GM18511 (cell line): ENCODE measurements around the gene PBX1.

Experiments used
- ATAC-seq: cut with Tn5 transposase; IDR thresholded peaks from one replicate; pipeline ENCODE4 v1.9.1; 2021; ENCODE audit warnings: mild to moderate bottlenecking, moderate library complexity; ENCODE audit not compliant: unreplicated experiment

Gene PBX1

DNA sequence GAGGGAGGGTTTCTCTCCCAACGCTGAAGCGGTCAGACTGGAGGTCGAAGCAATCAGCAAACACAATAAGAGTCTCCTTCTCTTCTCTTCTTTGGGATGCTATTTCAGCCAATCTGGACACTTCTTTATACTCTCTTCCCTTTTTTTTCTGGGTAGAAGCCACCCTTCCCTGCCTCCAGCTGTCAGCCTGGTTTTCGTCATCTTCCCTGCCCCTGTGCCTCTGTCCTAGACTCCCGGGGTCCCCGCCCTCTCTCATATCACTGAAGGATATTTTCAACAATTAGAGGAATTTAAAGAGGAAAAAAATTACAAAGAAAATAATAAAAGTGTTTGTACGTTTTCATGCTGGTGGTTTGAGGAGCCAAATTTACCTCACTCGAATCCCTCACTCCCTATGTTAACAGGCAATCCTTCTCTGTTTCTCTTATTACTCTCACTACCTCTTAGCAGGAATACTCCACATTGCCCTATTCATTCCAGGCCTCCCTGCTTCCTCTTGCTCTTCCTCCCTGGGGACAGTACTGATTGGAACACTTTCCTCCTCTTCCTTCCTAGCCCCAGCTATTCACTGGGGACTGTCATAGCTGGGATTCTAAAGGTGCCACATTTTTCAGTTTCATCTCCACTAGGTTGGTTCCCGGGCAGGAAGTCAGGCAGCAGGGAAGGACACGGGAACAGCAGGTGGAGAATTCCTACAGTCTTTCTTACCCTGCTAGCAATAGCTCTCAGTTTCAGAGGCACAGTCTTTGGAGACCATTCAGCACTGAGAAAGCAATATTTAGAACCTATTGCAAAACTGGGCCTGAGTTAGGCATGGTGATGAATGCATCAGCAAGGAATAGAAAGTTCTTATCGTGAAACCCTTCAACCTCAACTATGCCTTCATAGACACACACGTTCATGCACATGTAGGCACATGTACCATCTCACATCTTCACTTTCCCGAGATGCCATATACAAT, 288.0 kb downstream of the PBX1 start:
- ATAC-seq: no peak

DNA sequence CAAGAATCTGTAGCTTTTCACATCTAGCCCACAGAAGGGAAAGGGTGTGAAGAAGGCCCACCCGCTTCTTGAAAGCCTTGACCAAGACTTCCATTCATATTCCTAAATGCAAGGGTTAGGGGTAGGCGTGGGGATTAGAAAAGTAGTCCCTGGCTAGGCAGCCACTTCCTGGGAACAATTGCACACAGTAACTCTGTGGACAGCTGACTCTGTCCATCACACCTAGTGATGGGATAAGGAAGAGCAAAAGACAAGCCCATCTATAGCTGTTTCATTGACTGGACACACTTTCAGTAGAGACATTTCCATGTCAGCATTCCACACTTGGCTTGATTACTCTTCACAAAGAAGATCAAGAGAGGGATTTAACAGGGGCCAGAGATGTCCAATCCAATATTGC, 294.2 kb downstream of the PBX1 start:
- ATAC-seq: no peak

DNA sequence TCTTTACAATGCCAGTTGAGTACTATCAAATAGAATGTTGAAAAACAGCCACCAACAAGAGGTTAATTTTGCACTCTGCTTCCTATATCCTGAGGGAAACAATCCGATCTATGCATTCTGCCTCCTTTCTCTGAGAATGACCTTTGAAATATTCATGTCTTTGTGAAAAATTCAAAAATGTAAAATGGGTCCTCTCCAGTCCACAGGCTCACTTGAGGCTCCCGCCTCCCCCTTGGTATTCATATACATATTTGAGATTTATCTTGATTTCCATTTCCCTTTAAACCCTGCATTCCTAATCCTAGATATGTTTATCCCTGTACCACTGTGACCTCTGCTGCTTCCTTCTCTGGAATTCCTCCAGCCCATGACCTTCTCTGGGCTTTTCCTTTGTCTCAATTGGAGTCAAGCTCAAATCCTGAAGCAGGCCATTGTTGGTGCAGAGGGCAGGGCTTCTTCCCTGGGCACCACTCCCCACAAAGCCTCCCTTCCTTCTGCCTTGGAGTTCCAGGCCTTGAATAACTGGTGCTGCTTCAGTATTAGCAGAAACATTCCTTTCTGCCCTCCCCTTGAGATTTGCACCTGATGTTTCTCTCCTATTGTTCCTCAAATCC, 296.8 kb downstream of the PBX1 start:
- ATAC-seq: no peak

DNA sequence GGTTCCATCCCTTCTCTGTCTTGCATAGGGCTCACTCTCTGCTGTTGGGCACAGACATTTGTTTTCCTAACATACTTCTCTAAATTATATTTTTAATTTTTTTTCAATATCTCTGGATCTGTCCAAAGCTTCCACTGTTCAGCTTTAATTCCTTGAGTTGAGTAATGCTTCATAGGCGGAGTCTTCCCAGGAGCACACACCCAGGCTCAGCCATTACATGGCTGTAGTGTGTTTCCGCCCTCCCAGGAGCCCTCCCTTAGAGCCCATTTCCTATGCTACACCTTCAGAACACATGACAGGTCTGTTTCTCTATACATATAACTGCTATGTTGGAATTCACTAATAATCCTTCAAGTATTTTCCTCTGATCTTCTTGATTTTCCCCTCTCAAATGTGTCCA, 297.4 kb downstream of the PBX1 start:
- ATAC-seq: no peak

DNA sequence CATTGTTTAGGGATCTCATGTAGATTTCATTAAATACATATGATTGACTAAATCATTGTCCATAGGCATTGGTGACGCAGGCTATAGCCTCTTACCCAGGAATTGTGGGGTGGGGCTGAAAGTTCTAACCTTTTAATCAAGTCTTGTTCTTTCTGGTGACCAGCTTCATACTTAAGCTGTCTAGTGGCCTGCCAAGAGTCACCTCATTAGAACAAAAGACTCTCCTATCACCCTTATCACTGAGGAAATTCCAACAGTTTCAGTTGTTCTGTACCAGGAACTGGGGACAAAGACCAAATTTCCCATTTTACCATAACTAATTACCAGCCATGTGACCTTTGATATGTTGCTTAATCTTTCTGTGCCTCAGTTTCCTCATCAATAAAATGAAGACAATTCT, 298.5 kb downstream of the PBX1 start:
- no peak for ATAC-seq

DNA sequence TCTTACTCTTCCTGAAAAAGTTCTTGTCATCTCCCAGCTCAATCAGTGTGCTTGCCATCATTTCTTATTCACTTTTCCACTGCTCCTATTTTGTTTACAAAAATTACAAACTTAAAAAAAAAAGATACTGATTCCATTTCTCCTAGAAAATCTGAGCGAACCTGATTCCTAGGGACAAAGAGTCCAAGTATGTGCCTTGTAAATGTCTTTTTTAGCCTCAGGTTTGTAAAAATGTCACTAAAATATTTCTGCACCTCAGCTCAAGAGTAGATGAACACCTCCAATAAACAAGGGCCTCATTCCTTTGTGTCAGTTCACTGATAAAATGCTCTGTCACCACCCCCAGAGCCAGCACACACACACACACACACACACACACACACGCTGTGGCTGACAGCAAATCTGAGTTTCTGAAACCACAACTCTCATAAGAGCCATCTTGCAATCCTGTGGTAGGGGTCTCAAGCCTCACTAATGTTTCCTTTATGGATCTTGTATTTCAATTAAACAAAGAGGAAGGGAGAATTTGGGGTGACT, 299.2 kb downstream of the PBX1 start:
- ATAC-seq: no peak

DNA sequence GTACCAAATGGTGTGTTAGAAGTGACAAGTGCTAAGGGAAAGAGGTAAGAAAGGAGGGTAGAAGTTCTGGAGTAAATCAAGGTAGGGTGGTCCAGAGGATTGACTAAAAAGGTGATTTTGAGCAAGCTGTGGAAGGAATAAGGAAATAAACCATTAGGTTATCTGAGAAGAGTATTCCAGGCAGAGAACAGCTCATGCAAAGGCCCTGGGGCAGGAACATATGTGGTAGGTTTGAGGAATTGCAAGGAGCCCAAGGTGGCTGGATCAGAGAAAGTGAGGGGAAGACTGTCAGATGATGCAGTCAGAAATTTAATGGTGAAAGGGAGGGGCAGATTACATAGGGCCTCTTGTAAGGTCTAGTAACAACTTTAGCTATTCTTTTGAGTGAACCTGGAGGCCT, 302.6 kb downstream of the PBX1 start:
- no peak for ATAC-seq

DNA sequence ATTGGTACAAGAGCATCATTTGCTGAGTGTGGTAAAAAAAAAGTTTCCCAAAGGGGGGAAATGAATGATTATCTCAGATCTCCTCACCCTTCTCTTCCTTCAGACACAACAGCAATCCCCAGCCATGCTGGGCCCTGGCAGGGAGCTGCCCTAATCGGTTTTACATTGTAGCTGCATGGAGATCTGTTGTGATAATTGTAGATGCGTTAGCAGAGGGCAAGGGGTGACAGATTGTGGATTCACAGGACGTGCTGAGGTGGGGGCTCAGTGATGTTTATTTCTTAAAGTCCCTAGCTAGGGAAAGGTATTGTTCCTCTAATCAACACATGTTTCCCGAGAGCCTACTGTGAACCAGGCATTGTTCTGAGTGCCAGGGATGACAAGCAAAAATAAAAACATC, 304.1 kb downstream of the PBX1 start:
- ATAC-seq: no peak

DNA sequence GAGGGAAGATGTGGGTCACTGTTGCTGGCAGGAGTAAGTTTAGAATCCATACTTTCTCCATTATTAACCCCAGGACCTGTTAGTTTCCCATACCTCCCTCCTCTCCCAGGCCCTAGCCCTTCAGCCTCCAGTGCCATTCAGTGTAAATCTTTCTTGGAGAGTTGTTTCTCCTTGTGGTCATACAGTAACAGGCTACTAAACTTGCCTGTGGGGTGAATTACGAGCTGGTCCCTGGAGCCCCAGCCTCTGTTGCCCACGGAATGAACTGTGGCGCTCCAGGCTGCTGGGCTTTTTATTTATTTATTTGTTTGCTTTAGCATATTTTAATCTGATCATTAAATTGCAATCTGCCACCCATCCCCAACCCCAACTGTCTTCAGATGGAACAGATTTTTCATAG, 305.2 kb downstream of the PBX1 start:
- ATAC-seq: no peak

DNA sequence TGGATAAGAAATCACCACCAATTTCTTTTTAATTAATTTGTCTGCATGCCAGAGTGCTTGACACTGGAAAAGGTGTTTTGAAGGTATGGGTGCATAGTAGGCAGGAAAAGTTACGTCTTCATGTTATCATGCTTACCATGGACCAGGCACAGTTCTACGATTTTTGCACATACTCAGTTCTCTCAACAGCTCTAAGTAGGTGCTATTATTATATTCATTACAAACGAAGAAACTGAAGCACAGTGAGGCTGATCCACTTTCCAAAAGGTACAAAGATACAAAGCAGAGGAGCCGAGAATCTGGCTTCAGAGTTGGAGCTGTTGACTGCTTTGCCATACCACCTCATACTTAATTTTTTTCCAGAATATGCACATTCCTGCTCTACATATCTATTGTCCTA, 306.4 kb downstream of the PBX1 start:
- ATAC-seq: no peak

DNA sequence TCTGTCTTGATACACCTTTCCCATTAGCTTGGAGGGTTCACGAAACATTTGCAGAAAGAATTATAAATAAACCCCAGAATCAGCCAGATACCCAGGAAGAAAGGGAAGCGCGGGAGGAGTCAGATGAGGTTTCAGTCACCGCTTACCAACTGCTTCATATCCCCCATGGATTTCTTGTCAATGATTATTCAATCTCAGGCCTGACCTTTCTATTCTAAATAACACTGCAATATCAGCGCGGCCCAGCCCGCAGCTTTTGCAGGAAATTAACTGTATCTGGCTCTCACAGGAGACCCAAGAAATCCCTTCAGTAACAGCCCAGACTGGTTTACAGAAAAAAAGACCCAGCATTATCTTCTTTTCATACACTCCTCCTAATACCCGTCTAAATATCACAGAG, 308.6 kb downstream of the PBX1 start:
- no peak for ATAC-seq

DNA sequence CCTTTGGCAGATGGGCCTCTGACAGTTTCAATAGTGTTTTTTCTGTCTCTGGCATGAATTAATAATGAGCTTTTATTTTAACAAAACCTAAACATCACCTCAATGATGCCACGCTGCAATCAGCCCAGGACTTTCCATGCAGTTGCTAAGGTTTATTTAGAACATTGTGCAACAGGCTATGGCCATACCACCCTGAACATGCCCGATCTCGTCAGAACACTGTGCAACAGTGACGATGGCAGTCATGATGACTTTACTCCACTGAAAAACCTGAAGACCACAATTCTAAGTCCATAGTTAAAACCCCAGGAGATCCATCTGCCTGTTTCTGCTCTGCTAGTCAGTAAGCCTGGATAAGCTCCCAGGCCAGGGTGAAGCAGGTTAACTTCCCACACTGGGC, 310.0 kb downstream of the PBX1 start:
- ATAC-seq: no peak

DNA sequence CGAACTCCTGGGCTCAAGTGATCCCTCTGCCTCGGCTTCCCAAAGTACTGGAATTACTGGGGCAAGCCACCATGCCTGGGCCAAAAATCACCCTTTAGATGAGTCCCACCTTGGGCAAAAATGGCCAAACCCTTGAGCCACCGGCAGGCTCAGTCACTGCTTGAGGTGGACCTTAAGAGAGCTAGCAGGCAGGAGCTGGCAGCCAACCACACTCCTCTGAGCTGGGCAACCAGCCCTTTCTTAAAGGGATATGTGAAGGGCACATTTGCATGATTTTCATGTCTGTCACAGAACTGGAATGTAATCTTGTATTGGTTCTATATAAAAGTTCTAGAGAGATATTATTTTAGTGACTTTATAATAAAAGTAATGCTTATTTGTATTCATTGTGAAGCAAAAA, 316.5 kb downstream of the PBX1 start:
- ATAC-seq: no peak

DNA sequence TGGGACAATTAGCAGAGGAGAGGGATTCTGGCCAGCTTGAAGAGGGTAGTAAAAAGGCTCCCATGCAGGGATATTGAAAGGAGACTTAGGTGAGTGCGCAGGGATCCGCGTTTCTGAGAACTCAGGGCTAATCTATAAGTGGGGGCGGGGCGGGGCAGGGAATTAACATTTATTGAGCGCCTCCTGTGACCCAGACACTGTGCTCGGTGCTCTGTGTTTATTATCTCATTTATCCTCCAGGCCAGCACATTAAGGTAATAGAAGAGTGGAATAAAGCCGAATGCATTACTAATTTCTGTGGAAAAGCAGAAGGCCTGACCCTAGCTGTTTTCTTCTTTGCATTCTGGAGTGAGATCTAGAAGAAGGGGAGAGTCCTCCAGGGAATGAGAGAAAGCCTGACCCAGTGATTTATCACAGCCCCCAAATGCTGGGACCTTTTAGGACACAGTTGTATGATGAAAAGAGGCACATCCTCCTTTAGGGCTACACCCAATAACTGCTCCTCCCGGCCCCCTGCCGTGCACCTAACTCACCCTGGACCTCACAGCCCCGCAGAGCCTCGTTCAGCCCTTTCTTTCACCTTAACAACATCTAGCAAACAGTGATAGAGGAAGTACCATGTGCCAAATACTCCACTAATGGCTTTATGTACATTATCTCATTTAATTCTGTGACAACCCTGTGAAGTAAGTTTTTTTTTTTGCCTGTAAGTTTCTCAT, 317.6 kb downstream of the PBX1 start:
- no peak for ATAC-seq

DNA sequence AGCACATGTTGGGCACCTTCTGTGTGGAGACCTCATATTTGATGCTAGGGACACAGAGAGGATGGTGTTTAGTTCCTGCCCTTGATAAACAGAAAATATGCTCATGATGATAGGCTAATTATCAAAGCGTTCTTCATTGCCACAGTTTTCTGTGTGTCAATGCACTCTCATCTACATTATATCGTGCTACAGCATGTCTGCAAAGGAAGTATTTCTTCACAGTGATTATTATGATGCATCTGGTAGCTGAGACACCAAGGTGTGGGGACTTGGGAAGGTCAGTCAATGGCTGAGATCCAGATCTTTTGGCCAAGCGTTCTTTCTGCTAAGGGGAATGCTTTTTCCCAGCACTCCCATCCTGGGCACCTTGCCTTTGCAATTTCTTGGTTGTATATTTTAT, 321.2 kb downstream of the PBX1 start:
- ATAC-seq: no peak

DNA sequence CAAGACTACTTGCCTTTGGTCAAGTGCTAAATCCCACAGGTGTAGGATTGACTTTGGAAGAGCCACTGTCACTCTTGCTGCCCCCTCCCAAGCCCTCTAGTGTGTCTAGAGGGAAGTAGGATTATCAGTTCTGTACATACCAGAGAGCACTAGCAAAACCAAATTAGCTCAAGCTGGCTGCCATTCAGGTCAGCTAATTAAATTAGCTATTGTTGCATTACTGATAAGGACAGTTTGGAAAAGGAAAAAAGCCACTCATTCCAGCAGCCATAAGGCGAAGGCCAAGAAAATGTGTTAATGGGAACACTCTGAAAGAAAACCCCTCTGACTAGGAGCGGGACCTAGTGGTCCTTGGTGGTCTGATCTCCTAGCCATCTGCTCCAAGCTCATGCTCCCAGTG, 321.7 kb downstream of the PBX1 start:
- no peak for ATAC-seq

DNA sequence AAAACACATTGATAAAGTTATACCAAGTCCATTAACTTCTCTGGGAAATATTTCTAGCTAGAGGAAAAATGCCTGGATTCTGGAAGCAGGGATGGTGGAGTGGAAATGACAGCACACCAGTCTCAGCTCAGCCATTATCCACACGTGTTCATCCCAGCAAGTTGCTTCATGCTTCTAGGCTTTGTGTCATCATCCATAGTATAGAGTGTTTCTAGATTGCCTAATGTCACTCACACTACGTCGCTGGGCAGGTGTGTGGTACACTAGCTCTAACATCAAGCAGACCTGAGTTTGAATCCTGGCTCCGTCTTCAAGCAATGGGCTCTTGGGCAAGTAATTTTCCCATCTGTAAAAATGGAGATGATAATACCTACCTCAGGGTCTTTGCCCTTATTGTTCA, 326.3 kb downstream of the PBX1 start:
- no peak for ATAC-seq

DNA sequence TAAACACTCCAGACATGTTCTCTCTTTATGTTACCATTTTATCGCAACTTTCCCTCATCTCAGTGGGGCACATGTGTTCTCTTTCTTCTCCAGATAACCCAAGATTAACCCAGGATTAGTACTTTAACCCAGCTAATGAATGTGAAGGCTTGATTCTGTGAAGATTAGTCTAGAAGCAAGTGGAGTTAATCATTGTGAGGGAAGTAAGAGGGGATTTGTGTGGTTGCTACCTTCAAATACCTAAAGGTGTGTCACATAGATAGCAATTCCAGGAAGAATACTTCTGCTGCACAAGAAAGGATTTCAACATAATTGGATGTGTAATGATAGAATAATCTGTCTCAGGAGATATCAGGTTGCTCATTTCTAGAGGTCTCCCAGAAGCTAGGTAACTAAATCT, 327.1 kb downstream of the PBX1 start:
- no peak for ATAC-seq

DNA sequence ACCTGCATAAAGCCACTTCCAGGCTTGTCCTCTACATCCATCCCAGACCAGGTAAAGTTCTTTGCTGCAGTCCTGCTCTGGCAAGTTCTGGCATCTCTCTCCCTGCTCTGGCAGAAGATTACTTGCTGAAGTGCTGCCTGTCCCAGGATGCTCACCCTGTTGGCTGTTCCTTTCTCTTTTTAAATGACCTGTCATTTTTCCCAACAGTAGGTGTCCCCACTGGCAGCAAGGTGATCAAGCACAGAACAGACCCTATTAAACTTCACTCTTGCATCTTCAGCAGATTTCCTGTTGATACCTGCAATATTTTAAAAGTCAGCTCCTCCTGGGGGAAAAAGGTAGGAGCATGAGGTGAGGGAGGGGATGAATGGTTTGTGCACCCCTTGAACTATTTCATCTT, 332.6 kb downstream of the PBX1 start:
- ATAC-seq: no peak

DNA sequence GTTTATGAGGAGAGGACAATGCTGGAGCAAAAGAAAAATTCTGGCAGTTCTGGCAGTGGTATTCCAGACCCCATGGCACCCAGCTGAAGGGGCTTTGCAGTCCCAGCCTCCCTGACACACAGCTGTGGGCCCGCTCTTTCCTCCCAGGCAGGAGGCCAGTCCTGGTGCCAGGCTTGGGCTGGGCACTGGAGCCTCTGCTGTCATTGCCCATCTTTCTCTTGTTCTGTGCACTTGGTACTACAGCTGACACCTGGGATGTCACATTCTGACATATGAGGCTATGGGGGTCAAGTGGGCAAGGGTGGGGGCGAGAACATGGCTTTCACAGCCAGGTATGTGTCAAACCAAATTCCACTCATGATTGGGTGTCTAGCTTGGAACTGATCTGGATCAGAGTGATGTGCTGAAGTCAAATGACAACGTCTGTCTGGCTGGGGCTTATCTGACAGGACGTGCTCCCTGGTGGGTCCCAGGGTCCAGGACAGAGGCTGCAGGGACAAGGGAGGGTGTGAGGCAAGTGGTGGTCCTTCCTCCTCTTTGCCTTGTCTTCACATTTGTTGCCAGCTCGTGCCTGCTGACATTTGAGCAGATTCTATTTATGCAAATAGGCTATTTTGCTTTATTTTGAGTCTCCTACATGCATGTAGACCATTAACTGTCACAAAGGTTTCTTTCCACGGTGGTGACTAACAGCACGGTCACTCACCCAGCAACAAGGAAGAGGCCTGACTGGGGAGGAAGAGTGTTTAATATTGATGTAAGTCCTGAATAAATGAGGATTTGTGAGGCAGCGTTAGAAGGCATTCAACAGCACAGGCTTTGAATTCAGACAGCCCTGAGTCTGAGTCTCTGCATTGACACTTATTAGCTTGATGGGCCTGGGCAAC, 336.3 kb downstream of the PBX1 start:
- no peak for ATAC-seq

DNA sequence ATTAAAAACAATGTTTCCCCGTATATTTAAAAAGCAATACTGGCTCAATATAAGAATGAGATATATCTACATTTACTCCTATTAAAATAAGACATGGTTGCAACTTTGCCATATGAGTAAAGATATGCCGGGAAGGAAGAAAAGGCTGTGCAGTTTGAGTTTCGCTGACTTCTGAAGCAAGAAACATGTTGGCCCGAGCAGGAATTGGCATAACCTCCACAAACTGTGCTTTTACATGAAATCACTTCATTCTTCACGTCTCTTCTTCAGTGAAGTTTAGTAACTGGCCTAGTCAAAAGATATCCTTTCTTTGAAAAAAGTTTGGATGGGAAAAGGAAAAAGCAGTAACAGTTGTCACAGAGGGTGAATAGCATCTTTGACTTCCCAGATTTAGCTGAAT, 342.0 kb downstream of the PBX1 start:
- ATAC-seq: no peak
